GM12864 (cell line): ENCODE results near the gene SNX1.
"Not testable (repeated sequence)": the region's sequence is repeated elsewhere in the genome, so short reads cannot be mapped to it uniquely, and the experiment has no call there.

Experiments used
- DNase-seq: peaks from one replicate; pipeline ENCODE4 v3.0.0-alpha.2; 2011; ENCODE audit warnings: low read depth
- H3K4me3 ChIP-seq: 2 replicates; pipeline ENCODE4 v1.5.1; 2011; ENCODE audit warnings: mild to moderate bottlenecking, low read depth, low read length, control low read depth
- TF ChIP-seq, protein P1 (sequence below): IDR thresholded peaks from 2 replicates; pipeline ENCODE4 v1.5.1; 2011; ENCODE audit warnings: low read depth, mild to moderate bottlenecking, moderate library complexity, low read length, control low read depth, inconsistent platforms; ENCODE audit errors: missing control alignments

Gene SNX1

GRCh38 chr15:64096668-64097384 lies 1.0 kb downstream of the SNX1 start:
- TF ChIP-seq, protein P1, sequence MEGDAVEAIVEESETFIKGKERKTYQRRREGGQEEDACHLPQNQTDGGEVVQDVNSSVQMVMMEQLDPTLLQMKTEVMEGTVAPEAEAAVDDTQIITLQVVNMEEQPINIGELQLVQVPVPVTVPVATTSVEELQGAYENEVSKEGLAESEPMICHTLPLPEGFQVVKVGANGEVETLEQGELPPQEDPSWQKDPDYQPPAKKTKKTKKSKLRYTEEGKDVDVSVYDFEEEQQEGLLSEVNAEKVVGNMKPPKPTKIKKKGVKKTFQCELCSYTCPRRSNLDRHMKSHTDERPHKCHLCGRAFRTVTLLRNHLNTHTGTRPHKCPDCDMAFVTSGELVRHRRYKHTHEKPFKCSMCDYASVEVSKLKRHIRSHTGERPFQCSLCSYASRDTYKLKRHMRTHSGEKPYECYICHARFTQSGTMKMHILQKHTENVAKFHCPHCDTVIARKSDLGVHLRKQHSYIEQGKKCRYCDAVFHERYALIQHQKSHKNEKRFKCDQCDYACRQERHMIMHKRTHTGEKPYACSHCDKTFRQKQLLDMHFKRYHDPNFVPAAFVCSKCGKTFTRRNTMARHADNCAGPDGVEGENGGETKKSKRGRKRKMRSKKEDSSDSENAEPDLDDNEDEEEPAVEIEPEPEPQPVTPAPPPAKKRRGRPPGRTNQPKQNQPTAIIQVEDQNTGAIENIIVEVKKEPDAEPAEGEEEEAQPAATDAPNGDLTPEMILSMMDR, result no peak
- peak overlapping the region; percentile 71 for H3K4me3 ChIP-seq
- DNase-seq, result no peak

DNA sequence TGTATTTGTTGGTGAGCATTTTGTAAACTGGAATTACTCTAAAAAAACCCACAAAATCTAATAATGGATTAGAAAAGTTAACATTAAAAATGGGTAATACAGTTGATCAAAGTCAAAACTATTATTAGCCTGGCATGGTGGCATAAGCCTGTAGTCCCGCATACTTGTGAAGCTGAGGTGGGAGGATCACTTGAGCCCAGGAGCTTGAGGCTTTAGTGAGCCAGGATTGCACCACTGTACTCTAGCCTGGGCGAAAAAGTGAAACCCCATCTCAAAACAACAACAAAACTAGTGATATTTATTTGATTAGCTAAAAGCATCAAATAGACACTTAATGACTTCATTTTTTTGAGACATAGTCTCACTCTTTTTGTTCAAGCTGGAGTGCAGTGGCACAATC lies 3.6 kb downstream of the SNX1 start:
- no peak overlapping the region for H3K4me3 ChIP-seq
- DNase-seq, result no peak
- TF ChIP-seq, protein P1, result no peak

- DNase-seq, result no peak
- no peak overlapping the region for H3K4me3 ChIP-seq
- TF ChIP-seq, protein P1, result no peak
Measured at GRCh38 chr15:64100958-64101357, 5.2 kb downstream of the SNX1 start.

GRCh38 chr15:64102497-64102896 lies 6.7 kb downstream of the SNX1 start:
- H3K4me3 ChIP-seq, result no peak overlapping the region
- no peak for DNase-seq
- TF ChIP-seq, protein P1, result no peak

GRCh38 chr15:64105113-64105704 lies 9.4 kb downstream of the SNX1 start:
- TF ChIP-seq, protein P1, result no peak
- H3K4me3 ChIP-seq, result no peak overlapping the region
- DNase-seq, result no peak

- TF ChIP-seq, protein P1, result no peak
- no peak for DNase-seq
- H3K4me3 ChIP-seq, result no peak overlapping the region
Measured at GRCh38 chr15:64107337-64107736, 11.6 kb downstream of the SNX1 start.

DNA sequence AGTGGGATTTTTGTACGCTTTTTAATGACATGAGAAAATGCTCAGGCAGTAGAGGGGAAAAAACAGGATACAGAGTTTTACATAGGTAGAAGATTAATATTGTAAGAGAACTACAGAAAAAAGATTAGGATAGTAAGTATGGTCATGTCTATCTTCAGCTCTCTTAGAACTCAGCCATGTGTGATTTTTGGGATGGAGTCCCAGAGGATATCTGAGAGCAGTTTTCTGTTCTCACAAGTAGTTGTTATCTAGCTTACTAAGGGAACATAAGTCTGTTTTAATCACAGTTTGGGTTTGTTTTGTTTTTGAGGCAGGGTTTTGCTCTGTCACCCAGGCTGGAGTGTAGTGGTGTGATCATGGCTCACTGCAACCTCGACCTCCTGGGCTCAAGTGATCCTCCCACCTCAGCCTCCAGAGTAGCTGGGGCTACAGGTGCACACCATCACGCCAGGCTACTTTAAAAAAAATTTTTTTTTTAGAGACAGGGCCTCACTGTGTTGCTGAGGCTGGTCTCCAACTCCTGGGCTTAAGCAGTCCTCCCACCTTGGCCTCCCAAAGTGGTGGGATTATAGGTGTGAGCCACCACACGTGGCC lies 14.4 kb downstream of the SNX1 start:
- H3K4me3 ChIP-seq, DNase-seq: not testable (repeated sequence)
